Fibroblast of upper back skin (primary cell): ENCODE measurements around the gene SDK2.
A peak's percentile ranks its signal among the peaks of the same experiment; 100 is the strongest.

Source experiments
- DNase-seq: peaks from one replicate; pipeline ENCODE4 v3.0.0-alpha.2; 2013

Gene SDK2

GRCh38 chr17:73378974-73379470 lies 265.2 kb downstream of the SDK2 start:
- DNase-seq: no peak

- no peak for DNase-seq
These were observed 267.6 kb downstream of the SDK2 start for GRCh38 chr17:73376636-73377035.

- no peak for DNase-seq
These were observed 268.1 kb downstream of the SDK2 start for GRCh38 chr17:73376152-73376551.

GRCh38 chr17:73371836-73372235 lies 272.4 kb downstream of the SDK2 start:
- no peak for DNase-seq

- DNase-seq: peak; percentile 96
These were observed 273.0 kb downstream of the SDK2 start for GRCh38 chr17:73371285-73371684.

GRCh38 chr17:73369817-73370490 lies 274.3 kb downstream of the SDK2 start:
- DNase-seq: peak; percentile 77

GRCh38 chr17:73369111-73369521 lies 275.1 kb downstream of the SDK2 start:
- no peak for DNase-seq

GRCh38 chr17:73368085-73368631 lies 276.1 kb downstream of the SDK2 start:
- no peak for DNase-seq

GRCh38 chr17:73365906-73366623 lies 278.2 kb downstream of the SDK2 start:
- DNase-seq: no peak

- DNase-seq: no peak
These were observed 278.9 kb downstream of the SDK2 start for GRCh38 chr17:73365301-73365874.

- no peak for DNase-seq
These were observed 280.1 kb downstream of the SDK2 start for GRCh38 chr17:73364155-73364522.

- DNase-seq: no peak
These were observed 280.6 kb downstream of the SDK2 start for GRCh38 chr17:73363442-73364154.

- DNase-seq: no peak
These were observed 281.5 kb downstream of the SDK2 start for GRCh38 chr17:73362697-73363096.

- no peak for DNase-seq
These were observed 283.1 kb downstream of the SDK2 start for GRCh38 chr17:73360961-73361761.

- no peak for DNase-seq
These were observed 284.2 kb downstream of the SDK2 start for GRCh38 chr17:73359987-73360410.

- DNase-seq: no peak
These were observed 284.9 kb downstream of the SDK2 start for GRCh38 chr17:73359352-73359751.

GRCh38 chr17:73358668-73359067 lies 285.6 kb downstream of the SDK2 start:
- no peak for DNase-seq

GRCh38 chr17:73357981-73358380 lies 286.3 kb downstream of the SDK2 start:
- DNase-seq: no peak

- DNase-seq: no peak
These were observed 286.9 kb downstream of the SDK2 start for GRCh38 chr17:73357318-73357717.

GRCh38 chr17:73356561-73357170 lies 287.6 kb downstream of the SDK2 start:
- no peak for DNase-seq

- no peak for DNase-seq
These were observed 289.6 kb downstream of the SDK2 start for GRCh38 chr17:73354423-73355284.
